SHP77 treated with DMSO at 0.1 percent for 48 hours (cell line): ENCODE results near the gene IQCM.
"Not testable (repeated sequence)": the region's sequence is repeated elsewhere in the genome, so short reads cannot be mapped to it uniquely, and the experiment has no call there.

Source experiments
- DNase-seq: peaks from one replicate; lab custom pipeline; 2025; lab: John Stamatoyannopoulos, UW

IQCM gene

DNA sequence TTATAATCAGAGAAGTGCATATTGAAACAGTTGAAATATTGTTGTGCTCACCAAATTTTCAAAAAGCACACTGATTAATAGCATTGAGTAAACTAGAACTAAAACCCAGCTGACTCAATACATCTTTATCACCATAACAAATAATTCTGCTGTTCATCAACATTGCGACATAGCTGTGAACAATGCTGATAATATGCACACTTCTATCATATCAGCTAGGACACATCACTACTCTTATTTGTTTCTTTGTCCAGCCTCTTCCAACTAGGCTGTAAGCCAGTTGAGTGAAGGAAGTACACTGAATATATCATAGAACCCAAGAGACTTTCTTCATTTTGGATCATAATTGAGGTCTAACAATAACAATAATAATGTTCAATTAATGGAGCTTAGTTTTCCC is 349.7 kb downstream of the IQCM start:
- DNase-seq = no peak

GRCh38 chr4:149443537-149443936 is 372.1 kb downstream of the IQCM start:
- DNase-seq = no peak

DNA sequence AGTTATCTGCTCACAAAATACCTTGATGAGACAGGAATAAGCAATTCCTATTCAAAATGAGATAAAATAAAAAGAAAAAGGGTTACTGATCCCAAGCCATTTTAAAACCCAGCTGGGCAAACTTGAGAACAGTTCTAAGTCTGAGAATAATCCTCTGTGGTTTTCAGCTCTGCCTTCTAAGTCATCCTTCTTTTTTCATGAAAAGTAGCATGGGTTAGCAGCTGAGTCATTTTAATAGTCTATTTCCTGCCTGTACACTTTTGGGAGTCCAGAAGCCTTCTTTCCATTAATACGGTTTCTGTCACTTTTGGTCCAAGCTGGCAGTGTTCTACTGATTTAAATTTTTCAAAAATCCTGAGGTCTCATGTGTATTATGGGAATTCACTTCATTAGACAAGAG is 374.3 kb downstream of the IQCM start:
- DNase-seq = no peak

DNA sequence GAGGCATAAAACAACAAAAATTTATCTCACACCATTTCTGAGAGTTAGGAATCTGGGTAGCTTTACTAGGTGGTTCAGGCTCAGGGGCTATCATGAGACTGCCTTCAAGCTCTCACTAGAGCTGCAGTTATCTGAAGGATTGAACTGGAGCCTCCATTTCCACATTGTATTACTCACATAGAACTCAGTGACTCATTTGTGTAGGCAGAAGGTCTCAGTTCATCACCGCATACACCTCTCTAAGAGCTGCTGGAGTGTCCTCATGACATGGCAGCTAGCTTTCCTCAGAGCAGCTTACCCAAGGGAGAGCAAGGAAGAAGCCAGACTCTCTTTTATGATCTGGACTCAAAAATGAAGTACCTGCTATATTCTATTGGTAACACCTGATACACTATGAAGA is 389.2 kb downstream of the IQCM start:
- DNase-seq = no peak

GRCh38 chr4:149409555-149409962 is 406.1 kb downstream of the IQCM start:
- DNase-seq = no peak

DNA sequence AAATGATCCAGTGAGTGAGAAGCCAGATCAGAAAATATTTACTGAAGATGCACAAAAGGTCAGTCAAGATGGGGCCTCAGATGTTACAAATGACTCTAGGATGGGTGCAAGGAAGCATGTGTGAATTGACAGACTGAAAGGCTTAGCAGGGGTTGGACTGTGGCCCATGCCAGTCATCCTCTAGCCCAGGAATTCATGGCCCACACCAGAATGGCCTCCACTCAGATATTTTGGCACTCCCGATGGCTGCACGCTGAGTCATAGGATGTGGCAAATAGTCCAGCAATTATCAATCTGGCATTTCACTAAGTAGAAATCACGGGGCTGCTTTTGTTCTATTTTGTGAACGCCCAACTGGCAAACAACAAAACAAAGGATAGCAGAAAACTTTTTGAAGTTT is 406.5 kb downstream of the IQCM start:
- DNase-seq = no peak

DNA sequence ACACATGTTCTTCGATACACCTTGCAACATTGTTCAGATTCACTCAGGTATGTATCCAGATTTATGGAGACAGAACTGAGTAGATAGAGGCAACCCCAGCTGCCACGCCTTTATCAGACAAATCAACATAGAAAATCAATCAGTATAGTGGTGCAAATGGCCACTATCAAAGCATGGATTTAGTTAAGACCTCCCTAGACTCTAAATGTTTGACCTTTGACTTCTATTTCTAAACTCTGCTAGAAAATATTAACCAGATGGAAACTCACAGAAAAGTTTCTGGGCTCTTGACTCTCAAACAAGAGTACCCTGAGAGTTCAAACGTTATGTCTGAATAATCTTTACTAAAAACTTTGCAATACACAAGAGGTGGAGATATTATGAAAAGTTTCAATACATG is 411.5 kb downstream of the IQCM start:
- DNase-seq = no peak

DNA sequence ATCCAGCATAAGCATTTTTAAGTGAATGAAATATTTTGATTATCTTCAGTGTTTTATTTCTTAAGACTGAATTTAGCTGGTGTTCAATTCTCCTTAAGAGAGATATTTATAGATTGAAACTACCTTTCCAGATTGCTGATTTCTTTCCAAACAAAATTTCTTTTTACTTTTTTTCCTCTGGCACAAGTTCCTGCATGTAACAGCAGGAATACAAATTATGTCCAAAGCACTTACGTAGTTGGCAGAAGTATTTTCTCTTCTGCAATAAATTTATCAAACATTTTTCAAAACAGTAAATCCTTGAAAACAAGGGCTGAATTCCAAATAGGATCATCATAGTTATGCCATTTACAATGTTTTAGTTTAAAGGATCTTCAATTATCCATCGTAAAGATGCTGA is 412.6 kb downstream of the IQCM start:
- no peak for DNase-seq

DNA sequence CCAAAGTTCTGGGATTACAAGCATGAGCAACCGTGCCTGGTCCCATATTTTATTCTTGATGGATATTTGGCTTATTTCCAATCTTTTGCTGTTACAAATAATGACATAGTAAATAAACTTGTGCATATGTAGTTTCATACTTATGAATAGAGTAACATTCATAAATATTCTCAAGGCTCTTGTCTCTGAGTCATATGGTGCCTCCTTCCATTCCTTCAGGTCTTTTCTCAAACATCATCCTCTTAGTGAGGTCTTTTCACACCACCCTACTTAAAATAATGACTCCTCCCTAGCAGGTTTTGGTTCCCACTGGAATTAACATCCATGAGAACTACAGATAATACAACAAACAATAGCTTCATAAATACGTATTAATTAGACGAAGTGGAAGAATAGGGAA is 416.6 kb downstream of the IQCM start:
- no peak for DNase-seq

- peak; percentile 8 for DNase-seq
These were observed 444.7 kb downstream of the IQCM start for GRCh38 chr4:149370785-149371420.

GRCh38 chr4:149370002-149370401 is 445.6 kb downstream of the IQCM start:
- DNase-seq = no peak

- DNase-seq = no peak
These were observed 462.4 kb downstream of the IQCM start for GRCh38 chr4:149353241-149353640.

DNA sequence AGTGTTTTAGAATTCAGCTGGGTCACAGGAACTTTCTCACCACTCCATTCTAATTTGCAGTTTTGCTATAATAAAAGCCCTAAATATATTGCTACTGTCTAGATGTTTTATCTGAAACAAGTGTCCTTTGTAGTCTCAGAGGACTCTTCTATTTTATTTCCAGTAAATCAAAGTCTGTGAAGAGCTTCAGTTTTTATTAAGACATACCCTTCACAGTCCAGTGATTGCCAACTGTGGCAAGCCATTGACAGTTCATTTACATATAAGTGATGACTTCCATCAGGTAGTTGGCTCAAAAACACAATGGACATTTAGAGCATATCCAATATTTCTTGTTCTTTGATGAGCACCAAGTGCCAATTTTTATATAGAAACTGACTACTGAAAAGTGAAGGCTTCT is 466.1 kb downstream of the IQCM start:
- no peak for DNase-seq

- no peak for DNase-seq
These were observed 468.5 kb downstream of the IQCM start for GRCh38 chr4:149347139-149347538.

GRCh38 chr4:149345424-149345823 is 470.2 kb downstream of the IQCM start:
- no peak for DNase-seq

- no peak for DNase-seq
These were observed 471.2 kb downstream of the IQCM start for GRCh38 chr4:149344436-149344835.

DNA sequence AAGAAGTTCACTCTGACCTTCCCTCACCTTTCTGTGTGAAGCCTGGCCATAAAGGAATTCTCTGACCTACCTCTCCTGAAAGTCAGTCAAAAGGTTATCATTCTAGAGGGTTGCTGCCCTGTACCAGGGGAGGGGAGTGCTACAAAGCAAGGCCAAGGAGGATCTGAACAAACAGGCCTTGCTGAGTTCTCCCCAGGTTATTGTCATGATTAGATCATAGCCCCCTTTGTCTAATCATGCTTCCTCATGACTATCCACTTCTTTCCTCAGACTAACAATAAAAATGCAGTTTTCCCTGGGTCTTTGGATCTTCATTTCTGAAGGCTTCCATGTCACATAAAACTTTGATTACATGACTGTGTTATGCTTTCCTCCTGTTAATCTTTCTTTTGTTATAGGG is 472.0 kb downstream of the IQCM start:
- DNase-seq = no peak

- not testable (repeated sequence) for DNase-seq
These were observed 474.5 kb downstream of the IQCM start for GRCh38 chr4:149341117-149341516.

DNA sequence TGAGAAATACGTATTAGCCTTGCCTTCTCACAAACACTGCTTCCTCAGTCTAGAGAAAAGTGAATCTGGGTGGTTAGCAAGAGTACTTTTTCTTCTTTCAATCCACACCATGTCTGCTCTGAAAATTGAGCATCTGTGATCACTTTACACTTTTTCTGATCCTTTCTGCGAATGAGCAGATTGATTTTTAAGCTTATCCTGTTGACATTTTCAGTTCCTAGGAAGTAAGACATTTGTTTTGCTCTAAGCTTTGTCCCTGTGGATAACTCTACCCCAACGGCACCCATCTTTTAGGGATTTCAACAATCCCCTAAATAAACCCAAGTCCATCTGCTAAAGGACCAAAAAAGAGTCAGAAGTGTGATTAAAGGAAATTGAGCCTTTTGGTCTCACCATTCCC is 487.5 kb downstream of the IQCM start:
- no peak for DNase-seq

GRCh38 chr4:149322203-149322602 is 493.4 kb downstream of the IQCM start:
- DNase-seq = no peak

- DNase-seq = no peak
These were observed 494.2 kb downstream of the IQCM start for GRCh38 chr4:149321438-149321837.

DNA sequence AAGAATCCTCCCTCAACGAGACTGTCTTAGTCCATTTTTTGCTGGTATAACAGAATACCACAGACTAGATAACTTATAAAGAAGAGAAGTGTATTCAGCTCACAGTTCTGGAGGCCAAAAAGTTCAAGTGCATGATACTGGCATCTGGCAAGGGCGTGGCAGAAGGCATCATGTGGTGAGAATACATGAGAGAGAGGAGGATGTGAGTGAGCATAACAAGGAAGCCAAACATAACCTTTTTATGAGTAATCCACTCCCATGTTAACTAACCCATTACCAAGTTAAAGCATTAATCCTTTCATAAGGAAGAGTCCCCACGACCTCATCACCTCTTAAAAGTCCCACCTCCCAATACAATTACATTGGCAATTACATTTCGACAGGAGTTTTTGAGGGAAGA is 504.6 kb downstream of the IQCM start:
- no peak for DNase-seq

GRCh38 chr4:149306537-149306936 is 509.1 kb downstream of the IQCM start:
- DNase-seq = no peak
